Thoracic aorta (tissue), 2 donors: ENCODE results near the gene DGKG. TPM values are rescaled to one million over a fixed set of nuclear protein-coding genes. Genes with fewer than 3 reads are reported as not detected.
A peak's percentile ranks its signal among the peaks of the same experiment; 100 is the strongest.

Experiments
- ATAC-seq: fragments of 150-250 bp; one replicate; pipeline ENCODE4 v1.8.0; 2017; ENCODE audit warnings: low read depth; ENCODE audit not compliant: insufficient number of reproducible peaks, low FRiP score
- DNase-seq: peaks from one replicate; pipeline ENCODE4 v3.0.0-alpha.2; 2020; ENCODE audit warnings: low spot score
- H3K27ac ChIP-seq, 2 donors: fragments of 200-600 bp; sonication (generic); 1 replicate in 1 of 2; 2 replicates in 1 of 2; pipeline ENCODE4 v1.5.1; 2016; ENCODE audit warnings: mild to moderate bottlenecking in 2 of 2, moderate library complexity in 2 of 2
- H3K27me3 ChIP-seq: fragments of 200-600 bp; sonication (generic); replicated peaks from 2 replicates; pipeline ENCODE4 v1.6.0; 2016; ENCODE audit warnings: mild to moderate bottlenecking; ENCODE audit not compliant: insufficient read depth
- H3K36me3 ChIP-seq: fragments of 200-600 bp; sonication (generic); one replicate; pipeline ENCODE4 v1.5.1; 2016
- H3K4me1 ChIP-seq, 2 donors: fragments of 200-600 bp; sonication (generic); 1 replicate in 1 of 2; 2 replicates in 1 of 2; pipeline versions ENCODE4 v1.5.1 to v1.6.0; 2016; ENCODE audit warnings: low read depth in 2 of 2, mild to moderate bottlenecking in 1 of 2; ENCODE audit not compliant: control insufficient read depth in 1 of 2
- H3K4me3 ChIP-seq: fragments of 200-600 bp; sonication (generic); 2 replicates; pipeline ENCODE4 v1.5.1; 2016; ENCODE audit warnings: mild to moderate bottlenecking
- H3K9me3 ChIP-seq: fragments of 200-600 bp; sonication (generic); 2 replicates; pipeline ENCODE4 v1.5.1; 2016
- total RNA-seq, 2 donors: library from RNA; depleted of rRNA; stranded (reverse); fragments of >200 nt; gene quantifications; one replicate each; pipeline versions ENCODE4 v1.1.0 to v1.2.3, GENCODE V29; 2016
- TF ChIP-seq, protein P1 (sequence below): fragments of 200-600 bp; sonication (generic); IDR thresholded peaks from one replicate; pipeline ENCODE4 v1.5.1; 2019; ENCODE audit warnings: antibody characterized with exemption

DGKG gene
- total RNA-seq, 2 donors from 2014 or later: 12.5 to 16.7 TPM

DNA sequence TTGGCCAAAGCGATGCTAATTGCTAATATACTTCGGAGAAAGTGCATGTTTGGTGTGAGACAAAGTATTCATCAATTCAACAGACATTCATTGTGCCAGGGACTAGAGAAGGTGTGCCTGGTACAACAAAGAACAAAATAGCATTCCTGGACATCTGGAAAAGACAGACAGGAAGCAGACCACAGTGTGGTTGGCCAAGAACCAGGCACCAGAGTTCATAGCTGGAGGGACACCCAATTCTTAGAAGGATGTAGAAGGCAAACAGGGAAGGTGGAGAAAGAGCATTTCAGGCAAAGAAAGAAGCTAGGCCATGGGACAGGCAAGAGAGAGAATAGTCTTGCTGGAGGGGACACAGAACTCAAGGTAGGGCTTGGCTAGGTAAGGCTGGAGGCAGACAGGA, 147.4 kb downstream of the DGKG start:
- DNase-seq (no peak), ATAC-seq (no peak)
- Histone ChIP-seq H3K4me3 (no peak overlapping the region), H3K4me1 (peaks cover 6 to 17% of the 10 kb centered on the region in 2 donors), H3K9me3 (no peaks in the 10 kb centered on the region), H3K27ac (no peak overlapping the region), H3K36me3 (no peaks in the 10 kb centered on the region), H3K27me3 (no peaks in the 10 kb centered on the region)
- TF ChIP-seq, protein P1, sequence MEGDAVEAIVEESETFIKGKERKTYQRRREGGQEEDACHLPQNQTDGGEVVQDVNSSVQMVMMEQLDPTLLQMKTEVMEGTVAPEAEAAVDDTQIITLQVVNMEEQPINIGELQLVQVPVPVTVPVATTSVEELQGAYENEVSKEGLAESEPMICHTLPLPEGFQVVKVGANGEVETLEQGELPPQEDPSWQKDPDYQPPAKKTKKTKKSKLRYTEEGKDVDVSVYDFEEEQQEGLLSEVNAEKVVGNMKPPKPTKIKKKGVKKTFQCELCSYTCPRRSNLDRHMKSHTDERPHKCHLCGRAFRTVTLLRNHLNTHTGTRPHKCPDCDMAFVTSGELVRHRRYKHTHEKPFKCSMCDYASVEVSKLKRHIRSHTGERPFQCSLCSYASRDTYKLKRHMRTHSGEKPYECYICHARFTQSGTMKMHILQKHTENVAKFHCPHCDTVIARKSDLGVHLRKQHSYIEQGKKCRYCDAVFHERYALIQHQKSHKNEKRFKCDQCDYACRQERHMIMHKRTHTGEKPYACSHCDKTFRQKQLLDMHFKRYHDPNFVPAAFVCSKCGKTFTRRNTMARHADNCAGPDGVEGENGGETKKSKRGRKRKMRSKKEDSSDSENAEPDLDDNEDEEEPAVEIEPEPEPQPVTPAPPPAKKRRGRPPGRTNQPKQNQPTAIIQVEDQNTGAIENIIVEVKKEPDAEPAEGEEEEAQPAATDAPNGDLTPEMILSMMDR: no peak

DNA sequence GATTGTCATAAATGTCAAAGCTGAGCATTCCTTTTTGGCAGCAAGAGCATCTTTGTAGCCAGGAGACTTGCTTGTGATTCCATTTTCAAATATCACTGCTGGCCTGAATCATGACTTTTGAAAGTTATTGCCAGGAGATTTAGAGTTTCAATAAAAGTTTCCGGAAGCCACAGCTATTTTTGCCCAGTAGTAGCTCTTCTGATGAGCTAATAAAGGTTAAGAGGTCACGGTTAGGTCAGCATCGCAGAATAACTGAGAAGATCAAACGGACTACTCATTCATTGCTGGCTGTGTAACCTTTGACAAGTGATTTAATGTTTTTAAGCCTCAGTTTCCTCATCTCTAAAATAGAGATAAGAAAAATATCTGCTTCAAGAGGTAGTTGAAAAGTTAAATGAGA, 148.1 kb downstream of the DGKG start:
- Histone ChIP-seq H3K4me1 (peaks cover 6 to 14% of the 10 kb centered on the region in 2 donors), H3K9me3 (no peaks in the 10 kb centered on the region), H3K27me3 (no peaks in the 10 kb centered on the region), H3K4me3 (no peak overlapping the region), H3K36me3 (no peaks in the 10 kb centered on the region), H3K27ac (no peak overlapping the region)
- no peak for DNase-seq
- TF ChIP-seq, protein P1: no peak
- ATAC-seq: no peak

DNA sequence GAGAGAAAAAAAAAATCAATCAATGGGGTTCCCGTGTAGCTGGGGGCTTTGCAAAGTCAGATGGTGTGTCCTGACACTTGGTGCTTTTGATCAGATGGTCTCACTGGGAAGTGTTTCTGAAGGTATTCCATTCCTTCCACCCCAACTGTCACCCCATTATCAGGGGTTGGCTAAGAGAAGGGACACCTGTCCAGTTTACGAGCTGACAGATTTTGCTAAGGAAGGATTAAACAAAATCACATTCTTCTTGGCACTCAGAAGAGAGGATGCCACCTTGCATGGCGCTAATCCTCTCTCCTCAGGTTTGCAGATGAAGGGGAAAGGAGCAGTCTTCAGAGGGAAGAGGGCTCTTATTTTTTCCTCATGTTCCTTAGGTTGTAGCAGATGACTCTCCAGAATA, 149.4 kb downstream of the DGKG start:
- Histone ChIP-seq H3K4me1 (peaks cover 6 to 14% of the 10 kb centered on the region in 2 donors), H3K4me3 (no peak overlapping the region), H3K36me3 (no peaks in the 10 kb centered on the region), H3K27me3 (no peaks in the 10 kb centered on the region), H3K27ac (no peak overlapping the region), H3K9me3 (no peaks in the 10 kb centered on the region)
- ATAC-seq (no peak), DNase-seq (no peak)
- TF ChIP-seq, protein P1: no peak

DNA sequence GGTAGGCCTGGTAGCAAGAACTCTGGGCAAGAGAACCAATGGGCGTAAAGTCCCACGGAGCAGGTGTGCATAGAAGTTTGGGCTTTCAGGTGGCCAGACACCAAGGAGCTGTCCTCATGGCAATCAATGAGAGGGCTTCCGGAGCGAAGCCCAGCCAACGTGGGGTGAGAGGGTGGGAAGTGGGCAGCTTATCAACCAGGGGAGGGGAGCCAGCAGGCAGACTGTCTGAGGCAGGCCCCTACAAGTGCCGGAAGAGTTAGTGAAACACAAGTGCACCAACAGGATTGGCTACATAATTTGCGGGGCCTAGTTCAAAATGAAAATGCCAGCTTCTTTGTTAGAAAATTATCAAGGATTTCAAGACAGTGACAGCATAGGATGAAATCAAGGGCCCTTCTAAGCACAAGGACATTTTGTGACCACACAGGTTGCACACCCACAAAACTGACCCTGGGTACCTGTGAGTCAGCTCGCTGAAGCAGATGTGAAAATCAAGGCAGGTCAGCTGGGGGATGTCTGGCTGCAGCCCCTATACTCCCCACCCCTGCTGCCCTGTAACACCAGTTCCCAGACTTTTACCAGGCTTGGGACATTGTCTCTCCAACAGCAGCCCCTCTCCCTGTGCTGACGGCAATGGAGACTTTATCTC, 151.1 kb downstream of the DGKG start:
- TF ChIP-seq, protein P1: no peak
- Histone ChIP-seq H3K4me1 (peaks cover 6 to 18% of the 10 kb centered on the region in 2 donors), H3K27ac (peak overlapping the region in 1 of 2 donors; percentile 23), H3K9me3 (no peaks in the 10 kb centered on the region), H3K4me3 (no peak overlapping the region), H3K36me3 (no peaks in the 10 kb centered on the region), H3K27me3 (no peaks in the 10 kb centered on the region)
- no peak for DNase-seq
- no peak for ATAC-seq

DNA sequence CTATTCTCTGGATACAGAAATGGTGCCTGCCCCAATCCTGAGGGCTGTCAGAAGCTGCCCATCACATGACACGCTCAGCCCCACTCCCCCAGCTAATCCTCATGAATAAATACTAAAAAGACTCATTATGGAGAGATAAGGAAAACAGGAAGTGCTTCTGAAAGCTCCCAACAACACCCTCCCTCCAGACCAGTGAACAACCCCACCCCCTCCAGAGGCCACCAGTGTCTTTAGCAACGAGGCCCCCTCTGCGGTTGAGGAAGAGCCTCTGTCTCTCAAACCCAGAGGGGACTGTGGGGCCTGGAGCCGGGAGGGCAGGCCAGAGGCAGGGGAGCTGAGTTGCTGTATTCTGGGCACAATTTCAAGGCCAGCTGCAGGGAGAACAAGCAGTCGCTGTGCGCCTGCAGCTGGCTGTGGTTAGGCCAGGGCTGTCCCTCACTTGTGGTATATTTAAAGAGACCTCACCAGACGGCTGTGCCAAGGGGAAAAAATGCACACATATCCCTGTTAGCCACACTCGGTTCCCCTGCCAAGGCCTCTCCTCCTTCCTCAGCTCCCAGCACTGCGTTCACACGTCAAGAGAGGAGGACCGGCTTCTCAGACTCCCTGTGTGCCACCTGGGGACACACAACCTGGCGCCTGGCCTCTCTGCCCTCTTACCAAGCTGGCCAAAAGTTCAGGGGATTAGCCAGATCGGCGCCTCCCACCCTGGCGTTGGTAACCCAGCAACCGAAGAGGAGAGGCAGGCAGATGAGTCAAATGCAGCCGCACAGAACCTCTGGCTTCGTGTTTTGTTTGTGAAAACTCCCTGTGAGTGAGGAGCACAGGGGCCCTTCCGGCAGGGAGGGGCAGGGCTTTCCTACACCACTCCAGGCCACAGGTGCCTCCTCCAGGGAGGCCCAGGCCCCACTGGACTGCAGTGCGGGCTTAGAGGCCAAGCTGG, 152.0 kb downstream of the DGKG start:
- no peak overlapping the region for H3K4me3 ChIP-seq
- H3K27me3 ChIP-seq: no peaks in the 10 kb centered on the region
- peak overlapping the region in 1 of 2 donors; percentile 23 for H3K27ac ChIP-seq
- TF ChIP-seq, protein P1: no peak
- DNase-seq (no peak), ATAC-seq (no peak)
- H3K9me3 ChIP-seq: no peaks in the 10 kb centered on the region
- H3K36me3 ChIP-seq: no peaks in the 10 kb centered on the region
- peaks cover 6 to 18% of the 10 kb centered on the region in 2 donors for H3K4me1 ChIP-seq
